Endothelial cell of umbilical vein (primary cell): ENCODE measurements around the gene KLF2. TPM values are rescaled to one million over a fixed set of nuclear protein-coding genes. Genes with fewer than 3 reads are reported as not detected.
"Not testable (repeated sequence)": the region's sequence is repeated elsewhere in the genome, so short reads cannot be mapped to it uniquely, and the experiment has no call there.

ENCODE experiments used
- BruUV-seq: library from RNA; stranded (reverse); fragments of 400-500 nt; replicated peaks from 2 replicates; lab custom pipeline; 2021; lab: Mats Ljungman, UMichigan
- CTCF ChIA-PET: fragments of 300-600, 350-600 bp; sonication (Branson Sonifier 250); formaldehyde crosslinking; loops from one replicate; lab custom pipeline; 2021; ENCODE audit warnings: antibody characterized with exemption, inconsistent platforms; lab: Charles Lee
- POLR2A ChIA-PET: fragments of 300-600, 350-600 bp; sonication (Branson Sonifier 250); formaldehyde crosslinking; loops from one replicate; lab custom pipeline; 2021; ENCODE audit warnings: antibody characterized with exemption, inconsistent platforms; lab: Charles Lee
- DNase-seq: peaks from one replicate; pipeline ENCODE4 v3.0.0-alpha.2; 2011; ENCODE audit warnings: low read depth, low spot score
- FAIRE-seq: peaks from 2 replicates; lab custom pipeline; 2011; peaks lifted over from hg19 to GRCh38; lab: Jason Lieb, UNC
- H2AFZ ChIP-seq: 2 replicates; pipeline ENCODE4 v1.6.0; 2012; ENCODE audit warnings: low read depth, low read length, control low read depth, inconsistent platforms
- H3K27ac ChIP-seq: 2 replicates; pipeline ENCODE4 v1.5.1; 2011; ENCODE audit warnings: low read depth, mild to moderate bottlenecking, control low read depth, low read length, moderate library complexity; ENCODE audit not compliant: insufficient read depth
- H3K27me3 ChIP-seq, 2 experiments: 2 replicates each; pipeline versions ENCODE4 v1.6.0 to v1.6.1; 2011; ENCODE audit warnings: low read length in 2 of 2, mixed read lengths in 1 of 2; ENCODE audit not compliant: control insufficient read depth in 2 of 2, insufficient read depth in 2 of 2
- H3K36me3 ChIP-seq, 2 experiments: 2 replicates in 1 of 2; 3 replicates in 1 of 2; pipeline ENCODE4 v1.5.1; 2011; ENCODE audit warnings: low read length in 2 of 2, mild to moderate bottlenecking in 1 of 2, moderate library complexity in 1 of 2; ENCODE audit not compliant: control insufficient read depth in 2 of 2, insufficient read depth in 2 of 2; ENCODE audit errors: extremely low read depth in 1 of 2
- H3K4me1 ChIP-seq: 3 replicates; pipeline ENCODE4 v1.5.1; 2011; ENCODE audit warnings: mild to moderate bottlenecking, low read length; ENCODE audit not compliant: control insufficient read depth, insufficient read depth; ENCODE audit errors: extremely low read depth
- H3K4me2 ChIP-seq: 2 replicates; pipeline ENCODE4 v1.6.1; 2011; ENCODE audit warnings: low read length, control low read depth, mixed read lengths; ENCODE audit not compliant: insufficient read depth
- H3K4me3 ChIP-seq, 3 experiments: fragments of 200-600 bp in 1 of 3; sonication (generic), shearing (Covaris generic) in 1 of 3; replicated peaks in 1 of 3; 2 replicates each; pipeline ENCODE4 v1.5.1; 2011 to 2016; ENCODE audit warnings: control low read depth in 3 of 3, low read length in 3 of 3, mild to moderate bottlenecking in 2 of 3, inconsistent platforms in 1 of 3, low read depth in 1 of 3, moderate library complexity in 1 of 3; ENCODE audit not compliant: insufficient read depth in 1 of 3
- H3K79me2 ChIP-seq: 2 replicates; pipeline ENCODE4 v1.6.0; 2012; ENCODE audit warnings: low read length, inconsistent platforms; ENCODE audit not compliant: control insufficient read depth, insufficient read depth
- H3K9ac ChIP-seq: replicated peaks from 2 replicates; pipeline ENCODE3; 2011; ENCODE audit warnings: low read length, control low read depth; ENCODE audit not compliant: insufficient read depth; ENCODE audit errors: extremely low read depth
- H3K9me1 ChIP-seq: replicated peaks from 3 replicates; pipeline ENCODE4 v1.6.0; 2011; ENCODE audit warnings: mild to moderate bottlenecking, low read length; ENCODE audit not compliant: control insufficient read depth, insufficient read depth; ENCODE audit errors: extremely low read depth
- H3K9me3 ChIP-seq: replicated peaks from 2 replicates; pipeline ENCODE4 v1.5.1; 2012; ENCODE audit warnings: low read length, inconsistent platforms; ENCODE audit not compliant: control insufficient read depth, insufficient read depth
- H4K20me1 ChIP-seq: replicated peaks from 2 replicates; pipeline ENCODE3; 2011; ENCODE audit warnings: mild to moderate bottlenecking, low read length; ENCODE audit not compliant: control insufficient read depth, insufficient read depth; ENCODE audit errors: extremely low read depth
- EZH2 ChIP-seq: IDR thresholded peaks from 2 replicates; pipeline ENCODE4 v1.6.1; 2012; ENCODE audit warnings: borderline replicate concordance, low read depth, mild to moderate bottlenecking, moderate library complexity, low read length, inconsistent platforms; ENCODE audit not compliant: severe bottlenecking
- FOS ChIP-seq: IDR thresholded peaks from 2 replicates; pipeline ENCODE4 v1.6.1; 2011; ENCODE audit warnings: mild to moderate bottlenecking, low read length, moderate library complexity, borderline replicate concordance; ENCODE audit not compliant: insufficient read depth
- GATA2 ChIP-seq: IDR thresholded peaks from 2 replicates; pipeline ENCODE4 v1.7.0; 2011; ENCODE audit warnings: low read depth, mild to moderate bottlenecking, moderate library complexity, mixed read lengths, low read length; ENCODE audit not compliant: insufficient read length, insufficient read depth
- JUN ChIP-seq: IDR thresholded peaks from 2 replicates; pipeline ENCODE4 v1.6.1; 2011; ENCODE audit warnings: borderline replicate concordance, low read depth; ENCODE audit not compliant: insufficient read length, insufficient read depth
- MYC ChIP-seq: IDR thresholded peaks from one replicate; pipeline ENCODE4 v1.6.1; 2011; ENCODE audit warnings: mild to moderate bottlenecking, low read depth, low read length
- POLR2A ChIP-seq: IDR thresholded peaks from 2 replicates; pipeline ENCODE4 v1.6.1; 2012; ENCODE audit warnings: low read depth, mild to moderate bottlenecking, control low read depth, low read length
- POLR2AphosphoS5 ChIP-seq: IDR thresholded peaks from 2 replicates; pipeline ENCODE4 v1.6.1; 2012; ENCODE audit warnings: low read depth, mild to moderate bottlenecking, control low read depth, low read length, moderate library complexity; ENCODE audit not compliant: insufficient read depth
- dilution Hi-C: fragments of 300-500 bp; cut with MboI; formaldehyde crosslinking; loops from one replicate; pipeline ENCODE4 v1.15.0; 2019; ENCODE audit warnings: low sequenced_read_pairs; ENCODE audit not compliant: extremely low pct_ligation_motif_present
- intact Hi-C: fragments of 100-400 bp; cut with micrococcal nuclease; formaldehyde crosslinking; loops from one replicate; pipeline ENCODE4 v1.10.0; 2022
- polyA plus RNA-seq, 4 experiments: library from polyadenylated mRNA; depleted of rRNA in 3 of 4; stranded (reverse) in 3 of 4; unstranded in 1 of 4; fragments of >200 nt; gene quantifications; 2 replicates each; pipeline versions ENCODE4 v1.2.1 to v1.2.3, GENCODE V29; 2011 to 2012; ENCODE audit warnings: missing spikeins in 1 of 4
- total RNA-seq: library from RNA; stranded (reverse); gene quantifications from 2 replicates; pipeline ENCODE4 v1.2.3, GENCODE V29; 2021
- TF ChIP-seq, protein P1 (sequence below): IDR thresholded peaks from 2 replicates; pipeline ENCODE4 v1.6.1; 2011; ENCODE audit not compliant: insufficient read depth, insufficient read length
- TF ChIP-seq, protein P2 (sequence below), 2 donors: IDR thresholded peaks; 1 replicate in 1 of 2; 2 replicates in 1 of 2; pipeline ENCODE4 v1.5.1; 2011; ENCODE audit warnings: low read length in 2 of 2, mild to moderate bottlenecking in 2 of 2, moderate library complexity in 2 of 2, control low read depth in 1 of 2, inconsistent platforms in 1 of 2, low read depth in 1 of 2; ENCODE audit not compliant: insufficient read depth in 1 of 2; ENCODE audit errors: extremely low read depth in 1 of 2

Gene KLF2
- total and polyA plus RNA-seq, 2 donors (not counting 3 experiments of a cell fraction or from before 2014, with no cell fraction given) = 23.4 to 30.3 TPM

DNA sequence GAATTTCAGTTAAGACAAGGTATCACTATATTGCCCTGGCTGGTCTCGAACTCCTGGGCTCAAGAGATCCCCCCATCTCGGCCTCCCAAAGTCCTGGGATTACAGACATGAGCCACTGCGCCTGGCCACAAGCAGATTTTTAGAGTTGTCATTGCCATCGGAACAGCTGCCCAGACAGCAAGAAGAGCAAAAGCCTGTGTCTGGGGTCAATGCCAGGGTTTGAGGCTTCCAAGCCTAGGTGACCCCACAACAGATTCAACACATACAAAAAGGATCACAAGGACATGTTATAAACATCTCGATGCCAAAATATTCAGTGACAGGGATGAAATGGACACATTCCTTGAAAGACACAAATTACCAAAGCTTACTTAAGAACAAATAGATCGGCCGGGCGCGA, 40.1 kb upstream of the KLF2 start:
- intact Hi-C loops (loop anchor here (5.0 kb wide), 2 partner anchors 37 to 207 kb away; partner anchors contain the start of gene TPM4), dilution Hi-C loops (no loop called here)
- FAIRE-seq = no peak
- H3K27ac ChIP-seq = peak overlapping the region; percentile 97
- H3K9me3 ChIP-seq = no peaks in the 10 kb centered on the region
- ChIA-PET CTCF (interaction anchor here (1.4 to 1.9 kb wide), 5 partner anchors 40 to 102 kb away, joined by 5 to 11 read pairs (median 9); partner anchors contain the start of gene KLF2), POLR2A (interaction anchor here (1.3 to 2.5 kb wide), 5 partner anchors 14 to 44 kb away, joined by 4 to 17 read pairs (median 9); partner anchors contain the start of gene KLF2)
- no peaks in the 10 kb centered on the region for H3K27me3 ChIP-seq
- no peak for DNase-seq
- no peak overlapping the region for H3K4me2 ChIP-seq
- H3K4me3 ChIP-seq = no peak overlapping the region
- H2AFZ ChIP-seq = no peak overlapping the region
- H4K20me1 ChIP-seq = no peaks in the 10 kb centered on the region
- H3K9me1 ChIP-seq = no peaks in the 10 kb centered on the region
- no peaks in the 10 kb centered on the region for H3K79me2 ChIP-seq
- TF ChIP-seq, protein P1, sequence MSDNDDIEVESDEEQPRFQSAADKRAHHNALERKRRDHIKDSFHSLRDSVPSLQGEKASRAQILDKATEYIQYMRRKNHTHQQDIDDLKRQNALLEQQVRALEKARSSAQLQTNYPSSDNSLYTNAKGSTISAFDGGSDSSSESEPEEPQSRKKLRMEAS = no peak
- TF ChIP-seq POLR2AphosphoS5 (no peak), GATA2 (no peak), JUN (no peak), MYC (no peak), FOS (no peak), POLR2A (no peak), EZH2 (no peak)
- TF ChIP-seq, protein P2, sequence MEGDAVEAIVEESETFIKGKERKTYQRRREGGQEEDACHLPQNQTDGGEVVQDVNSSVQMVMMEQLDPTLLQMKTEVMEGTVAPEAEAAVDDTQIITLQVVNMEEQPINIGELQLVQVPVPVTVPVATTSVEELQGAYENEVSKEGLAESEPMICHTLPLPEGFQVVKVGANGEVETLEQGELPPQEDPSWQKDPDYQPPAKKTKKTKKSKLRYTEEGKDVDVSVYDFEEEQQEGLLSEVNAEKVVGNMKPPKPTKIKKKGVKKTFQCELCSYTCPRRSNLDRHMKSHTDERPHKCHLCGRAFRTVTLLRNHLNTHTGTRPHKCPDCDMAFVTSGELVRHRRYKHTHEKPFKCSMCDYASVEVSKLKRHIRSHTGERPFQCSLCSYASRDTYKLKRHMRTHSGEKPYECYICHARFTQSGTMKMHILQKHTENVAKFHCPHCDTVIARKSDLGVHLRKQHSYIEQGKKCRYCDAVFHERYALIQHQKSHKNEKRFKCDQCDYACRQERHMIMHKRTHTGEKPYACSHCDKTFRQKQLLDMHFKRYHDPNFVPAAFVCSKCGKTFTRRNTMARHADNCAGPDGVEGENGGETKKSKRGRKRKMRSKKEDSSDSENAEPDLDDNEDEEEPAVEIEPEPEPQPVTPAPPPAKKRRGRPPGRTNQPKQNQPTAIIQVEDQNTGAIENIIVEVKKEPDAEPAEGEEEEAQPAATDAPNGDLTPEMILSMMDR (IDR thresholded peaks at IDR 0.05; ENCODE audit: extremely low read depth in 1 of 2, insufficient read depth in 1 of 2, low read depth in 1 of 2, low read length in 2 of 2) = no peak
- H3K9ac ChIP-seq = peak overlapping the region; percentile 94
- BruUV-seq = no TSS peak
- H3K36me3 ChIP-seq = no peaks in the 10 kb centered on the region
- peaks cover 23% of the 10 kb centered on the region for H3K4me1 ChIP-seq

DNA sequence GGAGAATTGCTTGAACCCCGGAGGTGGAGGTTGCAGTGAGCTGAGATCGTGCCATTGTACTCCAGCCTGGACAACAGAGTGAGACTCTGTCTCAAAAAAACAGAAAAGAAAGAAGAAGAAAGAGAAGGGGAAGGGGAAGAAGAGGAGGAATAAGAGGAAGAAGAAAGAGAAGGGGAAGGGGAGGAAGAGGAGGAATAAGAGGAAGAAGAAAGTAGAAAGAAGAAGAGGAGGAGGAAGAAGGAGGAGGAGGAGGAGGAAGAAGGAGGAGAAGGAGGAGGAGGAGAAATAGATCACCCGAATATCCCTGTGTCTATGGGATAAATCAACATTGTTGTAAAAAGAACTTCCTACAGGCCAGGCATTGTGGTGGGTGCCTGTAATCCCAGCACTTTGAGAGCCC, 39.5 kb upstream of the KLF2 start:
- H2AFZ ChIP-seq, H3K4me2 ChIP-seq, H3K4me3 ChIP-seq, H4K20me1 ChIP-seq, intact Hi-C loops, H3K36me3 ChIP-seq, H3K9ac ChIP-seq, dilution Hi-C loops, DNase-seq, H3K9me3 ChIP-seq, FAIRE-seq, H3K9me1 ChIP-seq, H3K79me2 ChIP-seq, H3K27ac ChIP-seq, BruUV-seq, H3K27me3 ChIP-seq: not testable (repeated sequence)
- H3K4me1 ChIP-seq = peaks cover 26% of the 10 kb centered on the region
- POLR2A ChIA-PET = interaction anchor here (1.9 to 2.5 kb wide), 2 partner anchors 26 to 31 kb away, joined by 9 to 17 read pairs; no protein-coding TSS in a partner anchor
- CTCF ChIA-PET = interaction anchor here (0.9 to 1.9 kb wide), 3 partner anchors 29 to 43 kb away, joined by 3 to 11 read pairs (median 9); partner anchors contain the start of gene KLF2
